ENCODE results near the gene DDX31. TPM values are rescaled to one million over a fixed set of nuclear protein-coding genes. Genes with fewer than 3 reads are reported as not detected.

The DDX31 gene
- total RNA-seq, 1 experiment from 2014 or later: 28.4 TPM

DNA sequence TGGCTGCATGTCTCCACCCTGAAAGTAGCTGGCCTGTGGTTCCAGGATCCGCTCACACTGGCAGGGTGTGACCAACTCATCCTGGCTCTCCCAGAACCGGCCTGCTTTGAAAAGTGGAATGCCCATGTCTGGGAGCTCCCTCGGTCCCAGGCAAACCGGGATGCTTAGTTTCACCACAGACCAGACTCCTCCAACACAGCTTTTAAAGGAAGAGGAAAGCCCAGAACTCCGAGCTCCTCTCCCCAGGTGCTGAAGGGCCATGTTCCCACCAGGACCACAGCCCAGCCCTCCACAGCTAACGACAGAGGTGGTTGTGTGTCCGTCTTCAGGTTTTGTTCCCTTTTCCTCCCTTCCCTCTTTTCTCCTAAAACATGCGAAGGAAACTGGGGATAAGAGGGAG lies 38.5 kb upstream of the DDX31 start:
- Mint-ChIP-seq H3K9me3 (peaks cover 8 to 18% of the 10 kb centered on the region in 2 experiments), H3K4me3 (no peak overlapping the region), H3K36me3 (ENCODE audit: insufficient read depth in 1 of 3, low read depth in 3 of 3) (peaks cover 0 to 3% (median 2%) of the 10 kb centered on the region in 3 experiments; a peak in 2 of 7 replicates), H3K27ac (no peak overlapping the region), H3K4me1 (no peaks in the 10 kb centered on the region), H3K27me3 (ENCODE audit: low read depth) (peaks cover 19% of the 10 kb centered on the region)
- Histone ChIP-seq H3K79me1 (ENCODE audit: insufficient read depth, low read depth, low read length, poor library complexity, severe bottlenecking) (no peaks in the 10 kb centered on the region), H3T11ph (ENCODE audit: low read length) (no peak overlapping the region), H3K23ac (ENCODE audit: insufficient read length, low read depth, low read length) (no peak overlapping the region), H3K56ac (ENCODE audit: insufficient read length, low read depth, low read length) (no peak overlapping the region), H2BK20ac (ENCODE audit: low read depth, low read length, poor library complexity, severe bottlenecking) (no peak overlapping the region), H3K14ac (ENCODE audit: insufficient read depth, low read length) (no peak overlapping the region), H2BK12ac (ENCODE audit: insufficient read length, low read depth, low read length) (no peak overlapping the region), H3K4me2 (ENCODE audit: insufficient read depth, insufficient read length, low read length) (no peak overlapping the region), H4K91ac (ENCODE audit: insufficient read length, low read depth, low read length) (no peak overlapping the region), H3K23me2 (ENCODE audit: insufficient read length, low read depth, low read length, poor library complexity, severe bottlenecking) (no peaks in the 10 kb centered on the region), H4K20me1 (ENCODE audit: control insufficient read depth, insufficient read depth, insufficient read length) (no peaks in the 10 kb centered on the region), H2BK15ac (ENCODE audit: low read depth, low read length) (no peak overlapping the region), H3K27ac (ENCODE audit: insufficient read length, low read depth, low read length) (no peak overlapping the region), H4K5ac (ENCODE audit: insufficient read length, low read depth, low read length) (no peak overlapping the region), H2BK120ac (ENCODE audit: low read depth, low read length, poor library complexity, severe bottlenecking) (no peak overlapping the region), H2AFZ (ENCODE audit: low read length) (no peak overlapping the region), H3K9ac (ENCODE audit: extremely low read depth, insufficient read length, low read length) (no peak overlapping the region), H3K27me3 (ENCODE audit: insufficient read depth, low read length) (no peaks in the 10 kb centered on the region), H3K4ac (ENCODE audit: low read depth, low read length) (no peak overlapping the region), H3K79me2 (ENCODE audit: insufficient read depth, low read length) (no peaks in the 10 kb centered on the region), H4K8ac (replicated peaks; ENCODE audit: insufficient read length, low read depth, low read length) (no peak overlapping the region), H3K9me3 (ENCODE audit: control insufficient read depth, low read depth, low read length) (no peaks in the 10 kb centered on the region), H3K18ac (ENCODE audit: insufficient read length, low read depth, low read length) (no peak overlapping the region), H2BK5ac (ENCODE audit: insufficient read length, low read length) (no peak overlapping the region), H2AK5ac (ENCODE audit: insufficient read length, low read length) (no peak overlapping the region), H3K4me1 (ENCODE audit: insufficient read depth, low read length) (no peaks in the 10 kb centered on the region)
- TF ChIP-seq, protein P1, sequence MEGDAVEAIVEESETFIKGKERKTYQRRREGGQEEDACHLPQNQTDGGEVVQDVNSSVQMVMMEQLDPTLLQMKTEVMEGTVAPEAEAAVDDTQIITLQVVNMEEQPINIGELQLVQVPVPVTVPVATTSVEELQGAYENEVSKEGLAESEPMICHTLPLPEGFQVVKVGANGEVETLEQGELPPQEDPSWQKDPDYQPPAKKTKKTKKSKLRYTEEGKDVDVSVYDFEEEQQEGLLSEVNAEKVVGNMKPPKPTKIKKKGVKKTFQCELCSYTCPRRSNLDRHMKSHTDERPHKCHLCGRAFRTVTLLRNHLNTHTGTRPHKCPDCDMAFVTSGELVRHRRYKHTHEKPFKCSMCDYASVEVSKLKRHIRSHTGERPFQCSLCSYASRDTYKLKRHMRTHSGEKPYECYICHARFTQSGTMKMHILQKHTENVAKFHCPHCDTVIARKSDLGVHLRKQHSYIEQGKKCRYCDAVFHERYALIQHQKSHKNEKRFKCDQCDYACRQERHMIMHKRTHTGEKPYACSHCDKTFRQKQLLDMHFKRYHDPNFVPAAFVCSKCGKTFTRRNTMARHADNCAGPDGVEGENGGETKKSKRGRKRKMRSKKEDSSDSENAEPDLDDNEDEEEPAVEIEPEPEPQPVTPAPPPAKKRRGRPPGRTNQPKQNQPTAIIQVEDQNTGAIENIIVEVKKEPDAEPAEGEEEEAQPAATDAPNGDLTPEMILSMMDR (conservative IDR thresholded peaks at IDR 0.05): no peak
- DNase-seq: no peak
- no CpG with 5 or more reads among the region's 8 CpGs for whole genome bisulfite sequencing (ENCODE audit: extremely low coverage, insufficient read length, low lambda C conversion rate)
